ENCODE results near the gene ITM2C. TPM values are rescaled to one million over a fixed set of nuclear protein-coding genes. Genes with fewer than 3 reads are reported as not detected.
A peak's percentile ranks its signal among the peaks of the same experiment; 100 is the strongest.

Gene ITM2C
- total RNA-seq, 3 donors from 2014 or later = 1,048 to 2,192 (median 2,113) TPM

DNA sequence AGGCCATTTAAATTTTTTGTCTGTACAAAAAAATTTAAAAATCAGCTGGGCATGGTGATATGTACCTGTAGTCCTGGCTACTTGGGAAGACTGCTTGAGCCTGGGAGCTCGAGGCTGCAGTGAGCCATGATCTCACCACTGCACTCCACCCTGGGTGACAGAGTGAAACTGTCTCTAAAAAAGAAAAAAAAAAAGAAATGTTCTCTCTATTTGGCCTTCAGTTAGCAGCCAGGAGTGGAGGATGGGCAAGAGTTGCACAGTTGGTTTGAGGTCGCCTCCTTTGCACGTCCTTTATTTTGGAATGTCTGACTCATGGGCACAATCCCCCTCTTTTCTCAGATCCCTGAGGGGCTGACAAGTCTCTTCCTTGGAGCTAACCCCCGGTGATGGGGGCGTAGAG lies 26.3 kb downstream of the ITM2C start:
- intact Hi-C loops (cut with DNase I, micrococcal nuclease) = no loop called here

DNA sequence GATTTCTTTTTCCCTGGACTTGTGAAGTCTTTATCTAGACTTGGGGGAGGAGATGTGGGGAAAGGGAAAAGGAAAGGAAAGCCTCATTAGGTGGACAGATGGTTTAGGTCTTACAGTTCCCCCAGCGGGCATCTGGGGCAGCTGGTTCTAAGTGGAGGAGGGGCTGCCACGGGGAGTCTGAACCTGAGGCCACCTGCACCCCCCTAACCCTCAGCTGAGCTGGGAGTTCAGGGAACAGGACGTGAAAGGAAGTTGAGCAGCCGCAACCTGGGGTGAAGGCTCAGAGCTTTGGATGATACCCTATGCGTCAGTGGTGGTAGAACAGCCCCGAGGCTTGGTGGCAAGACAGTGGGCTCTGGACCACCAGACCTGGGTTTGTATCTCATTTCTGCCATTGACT lies 26.8 kb downstream of the ITM2C start:
- H3K4me3 ChIP-seq = no peak overlapping the region
- DNase-seq (peak in 2 of 3 donors; percentile 23 to 44), ATAC-seq (no peak)
- no peaks in the 10 kb centered on the region for H3K36me3 ChIP-seq (ENCODE audit: low read depth)
- TF ChIP-seq, protein P1, sequence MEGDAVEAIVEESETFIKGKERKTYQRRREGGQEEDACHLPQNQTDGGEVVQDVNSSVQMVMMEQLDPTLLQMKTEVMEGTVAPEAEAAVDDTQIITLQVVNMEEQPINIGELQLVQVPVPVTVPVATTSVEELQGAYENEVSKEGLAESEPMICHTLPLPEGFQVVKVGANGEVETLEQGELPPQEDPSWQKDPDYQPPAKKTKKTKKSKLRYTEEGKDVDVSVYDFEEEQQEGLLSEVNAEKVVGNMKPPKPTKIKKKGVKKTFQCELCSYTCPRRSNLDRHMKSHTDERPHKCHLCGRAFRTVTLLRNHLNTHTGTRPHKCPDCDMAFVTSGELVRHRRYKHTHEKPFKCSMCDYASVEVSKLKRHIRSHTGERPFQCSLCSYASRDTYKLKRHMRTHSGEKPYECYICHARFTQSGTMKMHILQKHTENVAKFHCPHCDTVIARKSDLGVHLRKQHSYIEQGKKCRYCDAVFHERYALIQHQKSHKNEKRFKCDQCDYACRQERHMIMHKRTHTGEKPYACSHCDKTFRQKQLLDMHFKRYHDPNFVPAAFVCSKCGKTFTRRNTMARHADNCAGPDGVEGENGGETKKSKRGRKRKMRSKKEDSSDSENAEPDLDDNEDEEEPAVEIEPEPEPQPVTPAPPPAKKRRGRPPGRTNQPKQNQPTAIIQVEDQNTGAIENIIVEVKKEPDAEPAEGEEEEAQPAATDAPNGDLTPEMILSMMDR (IDR thresholded peaks at IDR 0.05) = no peak
- intact Hi-C loops (cut with DNase I, micrococcal nuclease) = no loop called here
- no peaks in the 10 kb centered on the region for H3K9me3 ChIP-seq
- H3K4me1 ChIP-seq (ENCODE audit: low read depth) = peaks cover 27% of the 10 kb centered on the region

More for the DNA sequence above, 26.3 kb downstream of the ITM2C start:
- Histone ChIP-seq H3K36me3 (ENCODE audit: low read depth) (no peaks in the 10 kb centered on the region), H3K4me3 (no peak overlapping the region), H3K9me3 (no peaks in the 10 kb centered on the region), H3K4me1 (ENCODE audit: low read depth) (peaks cover 23% of the 10 kb centered on the region)
- TF ChIP-seq, protein P1 (IDR thresholded peaks at IDR 0.05) = no peak
- DNase-seq = no peak
- no peak for ATAC-seq

DNA sequence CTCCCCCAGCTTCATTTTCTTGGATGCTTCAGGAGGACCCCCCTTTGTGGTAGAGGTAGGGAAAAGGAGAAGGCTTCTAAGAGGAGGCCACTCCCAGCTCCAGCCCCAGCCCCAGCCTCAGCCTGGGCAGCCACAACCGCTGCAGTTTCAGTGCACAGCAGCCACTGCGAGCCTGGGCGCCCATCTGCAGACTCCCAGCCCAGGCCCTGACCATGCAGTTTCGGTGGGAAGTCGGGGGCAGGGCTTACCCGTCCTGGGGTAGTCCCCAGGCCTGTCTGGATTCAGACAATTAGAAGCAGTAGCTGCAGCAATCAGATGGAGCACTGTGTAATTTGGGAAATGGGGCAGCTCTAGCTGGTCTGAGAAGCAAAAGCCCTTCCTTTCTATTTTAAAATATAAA lies 28.6 kb downstream of the ITM2C start:
- DNase-seq (peak in 2 of 3 donors; percentile 64 to 68), ATAC-seq (peak; percentile 1)
- Histone ChIP-seq H3K36me3 (ENCODE audit: low read depth) (no peaks in the 10 kb centered on the region), H3K9me3 (no peaks in the 10 kb centered on the region), H3K4me1 (ENCODE audit: low read depth) (peaks cover 29% of the 10 kb centered on the region), H3K4me3 (no peak overlapping the region)
- TF ChIP-seq, protein P1 (IDR thresholded peaks at IDR 0.05) = no peak
- intact Hi-C loops (cut with DNase I, micrococcal nuclease) = no loop called here

DNA sequence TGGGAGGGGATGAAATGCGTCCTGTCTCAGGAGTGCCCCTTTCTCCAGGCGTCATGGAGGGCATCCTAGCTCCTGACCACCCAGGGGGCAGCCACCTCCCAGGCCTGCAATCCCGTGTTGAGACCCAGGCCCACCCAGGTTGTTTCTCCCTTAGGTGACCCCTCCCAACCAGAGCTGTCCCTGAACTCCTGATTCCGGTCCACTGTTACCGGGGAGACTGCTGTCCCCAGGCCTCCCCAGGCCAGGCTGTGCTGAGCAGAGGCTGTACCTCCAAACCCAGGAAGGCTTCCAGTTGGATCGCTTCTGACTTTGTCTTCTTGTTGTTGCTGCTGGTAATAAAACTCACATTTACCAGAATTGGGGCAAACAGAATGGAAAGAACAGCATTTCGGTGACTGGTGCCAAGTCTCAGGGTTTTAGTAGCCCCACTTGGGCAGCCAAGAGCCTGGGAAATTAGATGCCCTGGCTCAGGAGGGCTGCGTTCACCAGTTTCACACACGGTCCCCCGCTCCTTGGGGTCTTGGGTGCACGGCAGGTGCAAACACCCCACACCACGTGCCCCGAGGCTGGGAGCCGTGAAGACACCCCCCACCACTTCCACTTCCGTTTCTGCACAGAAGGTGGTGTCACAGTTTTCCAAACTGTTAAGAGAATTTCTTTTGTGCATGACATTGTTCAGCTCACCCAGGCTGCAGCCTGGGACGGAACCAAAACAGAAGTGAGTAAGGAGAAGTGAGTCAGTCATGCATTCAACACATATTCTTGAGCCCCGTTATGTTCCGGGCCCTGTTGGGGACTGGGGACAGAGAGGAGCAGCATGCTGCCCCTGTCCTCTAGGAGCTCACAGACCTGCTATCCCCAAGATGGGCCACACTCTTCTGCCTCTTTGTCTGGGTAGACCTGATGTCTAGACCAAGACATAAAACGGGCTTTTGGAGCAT lies 29.4 kb downstream of the ITM2C start:
- ATAC-seq = no peak
- TF ChIP-seq, protein P1 (IDR thresholded peaks at IDR 0.05) = no peak
- Histone ChIP-seq H3K4me1 (ENCODE audit: low read depth) (peaks cover 29% of the 10 kb centered on the region), H3K9me3 (no peaks in the 10 kb centered on the region), H3K4me3 (no peak overlapping the region), H3K36me3 (ENCODE audit: low read depth) (no peaks in the 10 kb centered on the region)
- intact Hi-C loops (cut with DNase I, micrococcal nuclease) = no loop called here
- peak in 2 of 3 donors; percentile 49 to 55 for DNase-seq

DNA sequence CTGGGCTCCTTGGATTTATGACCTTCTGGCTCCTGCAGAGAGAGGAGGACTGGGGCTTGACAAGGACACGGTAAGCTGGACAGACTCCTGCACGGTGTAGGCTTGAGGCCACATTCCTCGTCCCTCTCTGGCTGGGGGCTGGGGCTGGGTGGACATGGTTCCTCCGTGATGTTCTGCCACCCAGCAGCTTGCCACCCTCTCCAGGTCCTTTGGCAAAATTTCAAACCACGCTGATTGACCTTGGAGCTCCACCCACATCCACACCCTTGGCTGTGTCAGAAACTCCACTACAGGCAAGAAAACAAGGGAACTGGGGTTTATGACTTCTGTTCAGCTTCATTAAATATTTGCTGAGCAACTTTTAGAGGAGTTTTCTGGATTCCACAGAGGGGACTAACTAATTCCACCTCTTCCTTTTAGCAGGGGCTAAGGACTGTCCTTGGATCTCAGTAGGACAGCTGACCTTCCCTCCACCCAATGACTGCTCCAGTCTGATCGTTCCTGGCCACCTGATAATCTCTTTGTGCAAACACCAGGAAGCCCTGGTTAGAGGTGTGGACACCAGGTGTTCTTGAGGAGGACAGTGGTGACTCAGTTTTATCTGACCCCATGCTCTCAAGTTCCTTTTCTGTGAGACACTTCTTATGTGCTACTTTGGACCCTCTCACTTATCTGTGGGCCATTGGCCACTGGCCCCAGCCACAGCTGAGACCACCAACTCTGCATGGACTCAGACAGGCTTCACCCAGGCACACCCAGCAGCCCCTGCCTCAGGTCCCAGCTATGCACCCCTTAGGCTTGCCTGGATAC lies 31.0 kb downstream of the ITM2C start:
- no peak overlapping the region for H3K4me3 ChIP-seq
- intact Hi-C loops (cut with DNase I, micrococcal nuclease) = no loop called here
- H3K36me3 ChIP-seq (ENCODE audit: low read depth) = no peaks in the 10 kb centered on the region
- H3K9me3 ChIP-seq = no peaks in the 10 kb centered on the region
- peak; percentile 91 for ATAC-seq
- TF ChIP-seq, protein P1 (IDR thresholded peaks at IDR 0.05) = no peak
- DNase-seq = peak; percentile 64 to 86 (median 75)
- peaks cover 29% of the 10 kb centered on the region for H3K4me1 ChIP-seq (ENCODE audit: low read depth)

All from mucosa of descending colon (tissue), 3 donors.